ENCODE results near the gene PPP6R3.

DNA sequence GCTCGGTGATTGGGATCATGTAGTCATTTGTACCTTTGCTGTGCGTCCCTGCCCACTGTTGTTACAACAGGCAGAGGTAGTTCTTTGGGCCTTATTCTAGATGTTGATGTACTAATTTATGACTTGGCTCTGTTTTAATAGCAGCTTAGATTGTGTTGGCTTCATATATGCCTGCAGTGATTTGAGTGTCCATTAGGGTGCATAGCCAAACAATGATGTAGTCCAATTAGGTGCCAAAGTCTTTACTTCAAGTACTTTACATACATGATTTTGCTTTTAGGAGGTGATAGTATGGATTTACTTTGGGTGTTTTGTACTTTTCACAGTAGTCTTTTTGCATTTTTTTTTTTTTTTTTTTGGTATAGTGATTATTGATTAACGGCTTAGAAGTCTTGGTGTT, 46.4 kb downstream of the PPP6R3 start:
- TF ChIP-seq, protein P1, sequence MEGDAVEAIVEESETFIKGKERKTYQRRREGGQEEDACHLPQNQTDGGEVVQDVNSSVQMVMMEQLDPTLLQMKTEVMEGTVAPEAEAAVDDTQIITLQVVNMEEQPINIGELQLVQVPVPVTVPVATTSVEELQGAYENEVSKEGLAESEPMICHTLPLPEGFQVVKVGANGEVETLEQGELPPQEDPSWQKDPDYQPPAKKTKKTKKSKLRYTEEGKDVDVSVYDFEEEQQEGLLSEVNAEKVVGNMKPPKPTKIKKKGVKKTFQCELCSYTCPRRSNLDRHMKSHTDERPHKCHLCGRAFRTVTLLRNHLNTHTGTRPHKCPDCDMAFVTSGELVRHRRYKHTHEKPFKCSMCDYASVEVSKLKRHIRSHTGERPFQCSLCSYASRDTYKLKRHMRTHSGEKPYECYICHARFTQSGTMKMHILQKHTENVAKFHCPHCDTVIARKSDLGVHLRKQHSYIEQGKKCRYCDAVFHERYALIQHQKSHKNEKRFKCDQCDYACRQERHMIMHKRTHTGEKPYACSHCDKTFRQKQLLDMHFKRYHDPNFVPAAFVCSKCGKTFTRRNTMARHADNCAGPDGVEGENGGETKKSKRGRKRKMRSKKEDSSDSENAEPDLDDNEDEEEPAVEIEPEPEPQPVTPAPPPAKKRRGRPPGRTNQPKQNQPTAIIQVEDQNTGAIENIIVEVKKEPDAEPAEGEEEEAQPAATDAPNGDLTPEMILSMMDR (IDR thresholded peaks at IDR 0.05): peak in 1 of 6 experiments; percentile 21
- TF ChIP-seq POLR2A (IDR thresholded peaks at IDR 0.05): no peak

All from esophagus squamous epithelium (tissue), 4 donors.